GM12864 (cell line): Measurements from ENCODE around the gene IGDCC3.

ENCODE experiments used
- DNase-seq: peaks from one replicate; pipeline ENCODE4 v3.0.0-alpha.2; 2011; ENCODE audit warnings: low read depth
- H3K4me3 ChIP-seq: 2 replicates; pipeline ENCODE4 v1.5.1; 2011; ENCODE audit warnings: mild to moderate bottlenecking, low read depth, low read length, control low read depth
- TF ChIP-seq, protein P1 (sequence below): IDR thresholded peaks from 2 replicates; pipeline ENCODE4 v1.5.1; 2011; ENCODE audit warnings: low read depth, mild to moderate bottlenecking, moderate library complexity, low read length, control low read depth, inconsistent platforms; ENCODE audit errors: missing control alignments

Gene IGDCC3

GRCh38 chr15:65337436-65338070 lies 40.2 kb downstream of the IGDCC3 start:
- H3K4me3 ChIP-seq = no peak overlapping the region
- no peak for DNase-seq
- TF ChIP-seq, protein P1, sequence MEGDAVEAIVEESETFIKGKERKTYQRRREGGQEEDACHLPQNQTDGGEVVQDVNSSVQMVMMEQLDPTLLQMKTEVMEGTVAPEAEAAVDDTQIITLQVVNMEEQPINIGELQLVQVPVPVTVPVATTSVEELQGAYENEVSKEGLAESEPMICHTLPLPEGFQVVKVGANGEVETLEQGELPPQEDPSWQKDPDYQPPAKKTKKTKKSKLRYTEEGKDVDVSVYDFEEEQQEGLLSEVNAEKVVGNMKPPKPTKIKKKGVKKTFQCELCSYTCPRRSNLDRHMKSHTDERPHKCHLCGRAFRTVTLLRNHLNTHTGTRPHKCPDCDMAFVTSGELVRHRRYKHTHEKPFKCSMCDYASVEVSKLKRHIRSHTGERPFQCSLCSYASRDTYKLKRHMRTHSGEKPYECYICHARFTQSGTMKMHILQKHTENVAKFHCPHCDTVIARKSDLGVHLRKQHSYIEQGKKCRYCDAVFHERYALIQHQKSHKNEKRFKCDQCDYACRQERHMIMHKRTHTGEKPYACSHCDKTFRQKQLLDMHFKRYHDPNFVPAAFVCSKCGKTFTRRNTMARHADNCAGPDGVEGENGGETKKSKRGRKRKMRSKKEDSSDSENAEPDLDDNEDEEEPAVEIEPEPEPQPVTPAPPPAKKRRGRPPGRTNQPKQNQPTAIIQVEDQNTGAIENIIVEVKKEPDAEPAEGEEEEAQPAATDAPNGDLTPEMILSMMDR = no peak

GRCh38 chr15:65336493-65337435 lies 41.0 kb downstream of the IGDCC3 start:
- TF ChIP-seq, protein P1 = no peak
- no peak overlapping the region for H3K4me3 ChIP-seq
- DNase-seq = no peak

DNA sequence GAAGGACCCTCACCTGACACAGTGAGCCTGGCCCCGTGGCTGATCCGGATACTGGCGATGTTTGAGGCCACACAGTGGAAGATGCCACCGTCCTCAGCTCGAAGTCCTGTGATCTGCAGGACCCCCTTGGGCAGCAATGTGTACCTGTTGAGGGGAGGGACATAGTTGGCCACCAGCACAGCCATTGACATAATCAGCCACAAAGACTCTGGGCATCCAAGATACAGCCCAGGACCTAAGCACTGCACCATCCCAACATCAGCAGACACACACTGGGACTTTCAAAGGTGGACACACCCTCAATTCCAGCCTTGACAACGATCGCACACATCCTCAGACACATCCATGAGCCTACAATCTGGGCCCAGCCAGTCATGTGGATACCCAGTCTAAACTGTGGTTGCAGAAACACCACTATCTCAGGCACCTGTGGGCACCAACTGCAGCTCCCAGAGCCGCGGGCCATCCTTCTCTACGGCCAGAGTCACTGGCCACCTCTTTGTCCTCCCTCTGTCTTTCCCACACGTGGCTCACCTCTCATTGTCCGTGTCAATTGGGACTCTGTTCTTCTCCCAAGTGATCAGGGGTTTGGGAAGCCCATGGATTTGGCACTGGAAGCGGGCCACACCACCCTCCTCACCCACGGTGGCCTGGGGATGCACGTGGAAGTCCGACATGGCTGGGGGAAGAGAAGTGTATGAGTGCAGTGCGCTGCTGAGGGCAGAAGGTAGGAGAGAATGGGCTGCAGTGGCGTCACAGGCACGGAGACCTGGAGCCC lies 42.3 kb downstream of the IGDCC3 start:
- no peak overlapping the region for H3K4me3 ChIP-seq
- no peak for DNase-seq
- TF ChIP-seq, protein P1 = no peak

GRCh38 chr15:65334586-65335231 lies 43.1 kb downstream of the IGDCC3 start:
- DNase-seq = no peak
- TF ChIP-seq, protein P1 = no peak
- no peak overlapping the region for H3K4me3 ChIP-seq

DNA sequence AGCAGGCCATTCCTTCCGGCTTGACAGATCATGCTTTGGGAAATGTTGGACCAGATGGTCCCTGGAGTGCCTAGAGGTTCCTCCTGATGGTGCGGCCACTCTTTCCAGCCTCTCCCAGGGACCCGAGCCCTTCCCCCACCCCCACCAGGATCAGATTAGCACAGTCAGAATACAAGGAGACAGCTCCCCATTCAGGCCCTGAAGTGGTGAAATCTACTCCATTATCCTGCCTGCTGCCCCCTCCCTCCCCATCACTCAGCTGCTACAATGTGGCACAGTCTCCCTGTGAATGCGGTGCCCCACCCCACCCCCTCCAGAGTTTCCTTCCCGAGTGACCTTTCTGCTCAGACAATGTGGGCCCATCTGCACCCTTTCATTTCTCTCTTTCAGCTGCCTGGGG lies 43.9 kb downstream of the IGDCC3 start:
- TF ChIP-seq, protein P1 = no peak
- no peak for DNase-seq

GRCh38 chr15:65333148-65333820 lies 44.5 kb downstream of the IGDCC3 start:
- no peak overlapping the region for H3K4me3 ChIP-seq
- TF ChIP-seq, protein P1 = no peak
- no peak for DNase-seq

More for the DNA sequence above, 43.9 kb downstream of the IGDCC3 start:
- no peak overlapping the region for H3K4me3 ChIP-seq
